Sigmoid colon (tissue), 7 donors: Measurements from ENCODE around the gene MYF5. TPM values are rescaled to one million over a fixed set of nuclear protein-coding genes. Genes with fewer than 3 reads are reported as not detected.

Source experiments
- DNase-seq: peaks from one replicate; pipeline ENCODE4 v3.0.0-alpha.2; 2019
- H3K27ac ChIP-seq, 4 donors: fragments of 200-600 bp; sonication (generic); one replicate each; pipeline ENCODE4 v1.5.1; 2016 to 2019; ENCODE audit warnings: mild to moderate bottlenecking in 1 of 4
- H3K27me3 ChIP-seq, 3 donors: fragments of 200-600 bp; sonication (generic); one replicate each; pipeline ENCODE4 v1.5.1; 2019; ENCODE audit warnings: mild to moderate bottlenecking in 1 of 3
- H3K36me3 ChIP-seq, 4 donors: fragments of 200-600 bp; sonication (generic); one replicate each; pipeline ENCODE4 v1.5.1; 2016 to 2019
- H3K4me1 ChIP-seq, 4 donors: fragments of 200-600 bp; sonication (generic); one replicate each; pipeline ENCODE4 v1.5.1; 2017 to 2019
- H3K4me3 ChIP-seq, 4 donors: fragments of 200-600 bp; sonication (generic); one replicate each; pipeline ENCODE4 v1.5.1; 2017 to 2019; ENCODE audit warnings: mild to moderate bottlenecking in 2 of 4, moderate library complexity in 1 of 4
- H3K9me3 ChIP-seq, 4 donors: fragments of 200-600 bp in 3 of 4; sonication (generic) in 3 of 4; one replicate each; pipeline versions ENCODE4 v1.5.1 to v1.6.1; 2013 to 2019
- CTCF ChIP-seq, 4 experiments: fragments of 450-650 bp in 3 of 4; fragments of 200-600 bp in 1 of 4; IDR thresholded peaks; one replicate each; pipeline ENCODE4 v1.5.1; 2016 to 2019; ENCODE audit warnings: antibody characterized with exemption in 4 of 4, mild to moderate bottlenecking in 3 of 4, moderate library complexity in 2 of 4
- EP300 ChIP-seq, 4 donors: sonication (generic); formaldehyde crosslinking; IDR thresholded peaks; one replicate each; pipeline ENCODE4 v1.6.1; 2017; ENCODE audit warnings: antibody characterized with exemption in 4 of 4
- POLR2A ChIP-seq, 2 donors: fragments of 450-650 bp; IDR thresholded peaks; one replicate each; pipeline ENCODE4 v1.6.1; 2016; ENCODE audit warnings: antibody characterized with exemption in 2 of 2, mild to moderate bottlenecking in 2 of 2, moderate library complexity in 2 of 2
- POLR2AphosphoS5 ChIP-seq, 4 donors: sonication (generic); formaldehyde crosslinking; IDR thresholded peaks; one replicate each; pipeline ENCODE4 v1.6.1; 2017; ENCODE audit warnings: antibody characterized with exemption in 4 of 4
- WGBS, 2 donors: extraction: QIAGEN DNeasy Blood & Tissue Kit; methylation state at CpG; one replicate each; pipeline ENCODE4 v1.1.7; 2013; 5-methylcytosine and 5-hydroxymethylcytosine counted together
- intact Hi-C: fragments of 100-400 bp; cut with DNase I; formaldehyde crosslinking; loops from one replicate; pipeline ENCODE4 v1.15.1; 2023
- polyA plus RNA-seq, 3 donors: library from polyadenylated mRNA; stranded (reverse); fragments of 200-250 nt; gene quantifications; one replicate each; pipeline ENCODE4 v1.2.3, GENCODE V29; 2013
- total RNA-seq, 4 donors: library from RNA; depleted of rRNA; stranded (reverse); fragments of >200 nt; gene quantifications; one replicate each; pipeline ENCODE4 v1.1.0, GENCODE V29; 2016
- donor health status: healthy with polysubstance abuse.
- donor health status: Bipolar disorder and iron deficiency.
- donor health status: healthy.

The MYF5 gene
- total and polyA plus RNA-seq, 7 donors, result not detected

GRCh38 chr12:80707126-80707829 is 9.4 kb upstream of the MYF5 start, which contains the start of gene MYF6:
Gene MYF6, plus strand, starts transcription at chr12:80707634. Its CDS starts 86 bp downstream, at chr12:80707720.
- intact Hi-C loops, result no loop called here
- TF ChIP-seq EP300 (IDR thresholded peaks at IDR 0.05), result no peak
- no peak for TF ChIP-seq CTCF (IDR thresholded peaks at IDR 0.05)
- TF ChIP-seq POLR2AphosphoS5 (IDR thresholded peaks at IDR 0.05), result no peak
- TF ChIP-seq POLR2A (IDR thresholded peaks at IDR 0.05), result no peak
- H3K9me3 ChIP-seq, result no peaks in the 10 kb centered on the region
- H3K27ac ChIP-seq, result no peak within 1 kb of the TSS
- no peaks in the 10 kb centered on the region for H3K36me3 ChIP-seq
- peaks cover 0 to 8% (median 0%) of the 10 kb centered on the region in 4 donors for H3K4me1 ChIP-seq
- H3K4me3 ChIP-seq, result peak within 1 kb of the TSS in 1 of 4 donors; percentile 15
- no peak for DNase-seq
- peaks cover 0 to 37% (median 18%) of the 10 kb centered on the region in 3 donors for H3K27me3 ChIP-seq
- WGBS, 2 donors, result 47 to 61% methylated on average over 4 of the region's 4 CpGs

- WGBS, 2 donors, result 26 to 44% methylated on average over 21 of the region's 21 CpGs
- H3K9me3 ChIP-seq, result no peaks in the 10 kb centered on the region
- no peaks in the 10 kb centered on the region for H3K36me3 ChIP-seq
- H3K27me3 ChIP-seq, result peaks cover 0 to 40% (median 18%) of the 10 kb centered on the region in 3 donors
- intact Hi-C loops, result no loop called here
- H3K27ac ChIP-seq, result no peak overlapping the region
- peak; percentile 59 for DNase-seq
- TF ChIP-seq POLR2A (IDR thresholded peaks at IDR 0.05) (no peak), POLR2AphosphoS5 (IDR thresholded peaks at IDR 0.05) (no peak), EP300 (IDR thresholded peaks at IDR 0.05) (no peak), CTCF (IDR thresholded peaks at IDR 0.05) (no peak)
- no peak overlapping the region for H3K4me3 ChIP-seq
- H3K4me1 ChIP-seq, result peaks cover 0 to 8% (median 0%) of the 10 kb centered on the region in 4 donors
These were observed 8.9 kb upstream of the MYF5 start for GRCh38 chr12:80707830-80708258.

GRCh38 chr12:80708259-80708974 is 8.3 kb upstream of the MYF5 start:
- Histone ChIP-seq H3K27ac (no peak overlapping the region), H3K27me3 (peaks cover 0 to 46% (median 18%) of the 10 kb centered on the region in 3 donors), H3K36me3 (no peaks in the 10 kb centered on the region), H3K4me1 (peaks cover 0 to 8% (median 0%) of the 10 kb centered on the region in 4 donors), H3K4me3 (peak overlapping the region in 1 of 4 donors; percentile 15), H3K9me3 (no peaks in the 10 kb centered on the region)
- no peak for DNase-seq
- intact Hi-C loops, result no loop called here
- TF ChIP-seq CTCF (IDR thresholded peaks at IDR 0.05) (no peak), POLR2AphosphoS5 (IDR thresholded peaks at IDR 0.05) (no peak), EP300 (IDR thresholded peaks at IDR 0.05) (no peak), POLR2A (IDR thresholded peaks at IDR 0.05) (no peak)
- 6 to 26% methylated on average over 50 of the region's 50 CpGs for WGBS, 2 donors

- Histone ChIP-seq H3K27me3 (peaks cover 0 to 50% (median 18%) of the 10 kb centered on the region in 3 donors), H3K4me3 (no peak overlapping the region), H3K27ac (no peak overlapping the region), H3K36me3 (no peaks in the 10 kb centered on the region), H3K9me3 (no peaks in the 10 kb centered on the region), H3K4me1 (peaks cover 0 to 8% (median 0%) of the 10 kb centered on the region in 4 donors)
- intact Hi-C loops, result no loop called here
- DNase-seq, result no peak
- no peak for TF ChIP-seq POLR2AphosphoS5 (IDR thresholded peaks at IDR 0.05)
- no peak for TF ChIP-seq POLR2A (IDR thresholded peaks at IDR 0.05)
- TF ChIP-seq EP300 (IDR thresholded peaks at IDR 0.05), result no peak
- no peak for TF ChIP-seq CTCF (IDR thresholded peaks at IDR 0.05)
- 29 to 46% methylated on average over 10 of the region's 10 CpGs for WGBS, 2 donors
These were observed 7.8 kb upstream of the MYF5 start for GRCh38 chr12:80708975-80709328.
